Ovary (tissue), 9 donors: ENCODE data around the gene COL13A1. TPM values are rescaled to one million over a fixed set of nuclear protein-coding genes. Genes with fewer than 3 reads are reported as not detected.

Source experiments
- DNase-seq, 5 donors: peaks; one replicate each; pipeline ENCODE4 v3.0.0-alpha.2; 2019 to 2020
- H3K27ac ChIP-seq, 2 donors: fragments of 200-600 bp; one replicate each; pipeline versions ENCODE4 v1.5.1 to v1.8.0; 2019 to 2022
- H3K27me3 ChIP-seq: fragments of 200-600 bp; one replicate; pipeline ENCODE4 v1.8.0; 2022
- H3K36me3 ChIP-seq: fragments of 200-600 bp; sonication (generic); one replicate; pipeline ENCODE4 v1.5.1; 2019
- H3K4me1 ChIP-seq: one replicate; pipeline ENCODE4 v1.8.1; 2013; ENCODE audit warnings: mild to moderate bottlenecking, moderate library complexity; ENCODE audit not compliant: insufficient read depth
- H3K4me3 ChIP-seq: fragments of 200-600 bp; sonication (generic); one replicate; pipeline ENCODE4 v1.5.1; 2017
- H3K9me3 ChIP-seq, 2 donors: fragments of 200-600 bp in 1 of 2; sonication (generic) in 1 of 2; one replicate each; pipeline versions ENCODE4 v1.5.1 to v1.8.1; 2013 to 2019; ENCODE audit warnings: mild to moderate bottlenecking in 1 of 2, moderate library complexity in 1 of 2
- CTCF ChIP-seq, 3 donors: fragments of 450-650 bp in 2 of 3; fragments of 200-600 bp in 1 of 3; IDR thresholded peaks; one replicate each; pipeline versions ENCODE4 v1.5.1 to v1.8.0; 2016 to 2022; ENCODE audit warnings: antibody characterized with exemption in 3 of 3, mild to moderate bottlenecking in 1 of 3
- EP300 ChIP-seq: sonication (generic); formaldehyde crosslinking; IDR thresholded peaks from one replicate; pipeline ENCODE4 v1.6.1; 2017; ENCODE audit warnings: antibody characterized with exemption
- POLR2A ChIP-seq: fragments of 450-650 bp; IDR thresholded peaks from one replicate; pipeline ENCODE4 v1.6.1; 2017; ENCODE audit warnings: antibody characterized with exemption, mild to moderate bottlenecking, moderate library complexity
- WGBS, 3 donors: extraction: QIAGEN DNeasy Blood & Tissue Kit in 1 of 3; methylation state at CpG; one replicate each; pipeline versions ENCODE4 v1.1.5 to v1.1.7; 2013 to 2017; 5-methylcytosine and 5-hydroxymethylcytosine counted together
- intact Hi-C, 4 donors: fragments of 100-400 bp; cut with DNase I; formaldehyde crosslinking; loops; one replicate each; pipeline versions ENCODE4 v1.11.0 to v1.15.1; 2022 to 2023
- polyA plus RNA-seq, 2 donors: library from polyadenylated mRNA; stranded (reverse); fragments of 200-250 nt in 1 of 2; fragments of 350-450 nt in 1 of 2; fragmentation: Illumina TruSeq in 1 of 2; extraction: RNeasy Lipid Tissue Mini Kit (QIAGEN cat#74804) in 1 of 2; gene quantifications; one replicate each; pipeline ENCODE4 v1.2.3, GENCODE V29; 2013 to 2014
- total RNA-seq, 7 donors: library from RNA; depleted of rRNA in 2 of 7; stranded (reverse); fragments of >200 nt in 2 of 7; fragmentation: NEBNext Ultra II Directional in 3 of 7; extraction: Animal tissue kit (Norgen Biotek cat#: 25700) in 3 of 7; gene quantifications; one replicate each; pipeline versions ENCODE4 v1.1.0 to v1.2.4, GENCODE V29; 2016 to 2023
- donor health status: DM: no; HTN: no; CAD: no; lungs with moderate emphysema.
- donor health status: DM: no; HTN: no; CAD: no.
- donor health status: Bipolar disorder and iron deficiency.
- donor health status: DM: yes; HTN: yes; CAD: no.
- donor health status: DM: no; HTN: no; CAD: no.
- donor health status: DM: yes; HTN: yes; CAD: no.

COL13A1 gene
- total and polyA plus RNA-seq, 9 donors, result 0.48 to 3.1 (median 1.1) TPM

DNA sequence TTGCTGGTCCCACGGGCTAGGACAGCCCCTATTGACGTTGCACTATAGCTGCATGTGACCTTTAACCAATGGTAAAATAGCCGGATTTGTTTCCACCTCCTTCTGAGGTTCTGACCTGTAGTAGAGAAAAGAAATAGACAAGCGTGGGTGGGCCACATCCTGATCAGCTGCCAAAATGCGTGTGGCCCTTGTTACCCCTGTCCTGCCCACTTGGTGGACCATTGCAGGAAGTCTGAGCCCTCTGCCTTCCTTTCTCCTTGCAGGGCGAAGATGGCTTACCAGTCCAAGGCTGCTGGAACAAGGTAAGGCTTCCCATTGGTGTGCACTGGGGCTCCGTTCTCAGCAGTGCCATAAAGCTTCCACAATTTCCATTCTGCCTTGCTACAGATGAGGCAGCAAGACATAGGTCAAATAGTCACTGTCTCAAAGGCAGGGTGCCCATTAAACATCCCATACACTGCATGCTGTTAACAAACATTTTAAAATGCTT, 155.1 kb downstream of the COL13A1 start:
- intact Hi-C loops, result no loop called here
- H3K4me3 ChIP-seq, result no peak overlapping the region
- H3K27ac ChIP-seq, result no peak overlapping the region
- WGBS, 3 donors, result 74 to 87% (median 79%) methylated on average over 7 of the region's 7 CpGs
- no peaks in the 10 kb centered on the region for H3K9me3 ChIP-seq
- no peak for DNase-seq
- no peaks in the 10 kb centered on the region for H3K4me1 ChIP-seq
- H3K27me3 ChIP-seq, result no peaks in the 10 kb centered on the region
- no peaks in the 10 kb centered on the region for H3K36me3 ChIP-seq
- TF ChIP-seq CTCF (IDR thresholded peaks at IDR 0.05) (no peak), EP300 (no peak), POLR2A (no peak)

GRCh38 chr10:69957241-69957885, 155.7 kb downstream of the COL13A1 start:
- DNase-seq, result no peak
- H3K27me3 ChIP-seq, result no peaks in the 10 kb centered on the region
- intact Hi-C loops, result no loop called here
- no peaks in the 10 kb centered on the region for H3K9me3 ChIP-seq
- no peak overlapping the region for H3K27ac ChIP-seq
- H3K4me1 ChIP-seq, result no peaks in the 10 kb centered on the region
- TF ChIP-seq CTCF (IDR thresholded peaks at IDR 0.05), result no peak
- TF ChIP-seq POLR2A, result no peak
- TF ChIP-seq EP300, result no peak
- no peaks in the 10 kb centered on the region for H3K36me3 ChIP-seq
- H3K4me3 ChIP-seq, result no peak overlapping the region
- WGBS, 3 donors, result 91 to 97% (median 93%) methylated on average over 7 of the region's 7 CpGs

DNA sequence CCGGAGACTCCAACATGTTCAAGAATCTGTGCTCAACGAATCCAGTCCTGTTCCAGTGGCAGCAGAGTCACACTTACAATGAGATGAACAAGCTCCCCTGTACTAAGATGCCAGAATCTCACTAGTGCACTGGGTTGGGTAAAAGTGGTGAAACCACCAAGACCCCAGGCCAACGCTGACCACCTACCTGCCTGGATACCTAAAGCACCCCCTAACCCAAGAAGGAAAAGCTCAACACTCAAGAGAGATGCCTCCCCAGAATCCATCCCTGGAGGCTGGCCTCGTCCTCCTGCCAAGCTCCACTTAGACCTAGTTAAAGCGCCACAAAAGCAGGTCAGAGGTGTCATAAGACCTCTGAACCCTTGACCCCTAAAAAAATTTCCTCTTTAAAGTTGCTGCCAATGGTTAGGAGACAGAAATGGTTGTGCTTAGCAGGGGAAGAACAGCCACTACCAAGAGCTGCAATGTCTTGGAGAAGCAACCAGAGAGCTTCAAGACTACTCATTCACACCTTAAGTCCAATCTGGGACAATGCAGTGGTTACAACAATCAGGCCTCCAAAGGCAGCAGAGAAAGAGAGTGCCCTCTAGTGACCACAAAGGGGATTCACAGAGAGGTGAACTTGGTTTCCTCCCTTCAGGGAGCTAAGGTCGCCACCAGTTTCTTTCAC, 156.3 kb downstream of the COL13A1 start:
- Histone ChIP-seq H3K4me1 (no peaks in the 10 kb centered on the region), H3K9me3 (no peaks in the 10 kb centered on the region), H3K27me3 (no peaks in the 10 kb centered on the region), H3K27ac (no peak overlapping the region), H3K36me3 (no peaks in the 10 kb centered on the region), H3K4me3 (no peak overlapping the region)
- intact Hi-C loops, result no loop called here
- DNase-seq, result no peak
- TF ChIP-seq POLR2A (no peak), CTCF (IDR thresholded peaks at IDR 0.05) (no peak), EP300 (no peak)
- 89 to 94% (median 91%) methylated on average over 6 of the region's 6 CpGs for WGBS, 3 donors

GRCh38 chr10:69958556-69958902, 156.8 kb downstream of the COL13A1 start:
- H3K27me3 ChIP-seq, result no peaks in the 10 kb centered on the region
- no peaks in the 10 kb centered on the region for H3K36me3 ChIP-seq
- TF ChIP-seq POLR2A (no peak), CTCF (IDR thresholded peaks at IDR 0.05) (no peak), EP300 (no peak)
- no peak for DNase-seq
- no peak overlapping the region for H3K27ac ChIP-seq
- H3K4me1 ChIP-seq, result no peaks in the 10 kb centered on the region
- intact Hi-C loops, result no loop called here
- H3K4me3 ChIP-seq, result no peak overlapping the region
- H3K9me3 ChIP-seq, result no peaks in the 10 kb centered on the region
